Kidney capillary endothelial cell (primary cell): ENCODE results near the gene CAST.
"Not testable (repeated sequence)": the region's sequence is repeated elsewhere in the genome, so short reads cannot be mapped to it uniquely, and the experiment has no call there.

Source experiments
- DNase-seq: peaks from one replicate; pipeline ENCODE4 v3.0.0-alpha.2; 2018; ENCODE audit warnings: low spot score

The CAST gene

DNA sequence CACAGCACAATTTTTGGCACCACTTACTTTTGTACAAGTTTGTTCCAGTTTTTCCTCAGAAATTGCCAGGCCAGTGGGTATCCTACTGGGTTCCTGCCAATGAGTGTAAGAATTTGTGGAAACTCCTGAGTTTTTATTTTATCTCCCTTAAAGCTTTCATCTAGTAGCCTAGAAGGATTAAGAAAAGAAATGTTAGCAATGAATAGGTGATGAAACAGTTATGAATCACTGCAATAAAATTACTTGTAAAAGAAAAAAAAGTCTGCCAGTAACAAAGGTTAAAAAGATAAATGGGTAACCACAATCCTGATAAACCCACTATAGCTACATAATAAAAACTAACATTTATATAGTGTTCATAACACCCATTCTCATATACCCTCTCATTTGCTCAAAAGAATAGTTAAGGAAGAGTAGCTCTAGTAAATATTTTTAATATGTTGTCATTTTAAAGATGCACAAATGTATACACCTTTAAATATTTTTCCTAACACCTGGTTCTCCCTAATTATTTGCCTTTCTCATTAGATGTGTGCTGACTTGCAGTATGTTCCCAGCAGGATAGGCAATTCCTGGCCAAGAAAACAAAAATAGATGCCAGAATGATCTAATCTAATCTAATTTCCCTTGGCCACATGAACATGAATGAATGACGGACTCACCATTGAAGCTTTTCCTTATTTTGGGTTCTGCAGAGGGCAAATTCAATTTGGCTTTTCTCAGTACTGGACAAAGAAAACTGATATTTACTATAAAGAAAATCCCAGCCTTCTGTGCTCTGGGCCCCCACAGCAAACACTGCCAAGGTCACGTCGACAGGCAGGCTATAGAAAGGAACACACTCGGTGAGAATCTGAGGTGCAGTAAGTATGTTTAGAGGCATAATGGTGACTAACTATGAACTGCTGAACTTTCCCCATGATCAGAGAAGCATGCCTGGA is 119.1 kb downstream of the CAST start:
- DNase-seq = no peak

DNA sequence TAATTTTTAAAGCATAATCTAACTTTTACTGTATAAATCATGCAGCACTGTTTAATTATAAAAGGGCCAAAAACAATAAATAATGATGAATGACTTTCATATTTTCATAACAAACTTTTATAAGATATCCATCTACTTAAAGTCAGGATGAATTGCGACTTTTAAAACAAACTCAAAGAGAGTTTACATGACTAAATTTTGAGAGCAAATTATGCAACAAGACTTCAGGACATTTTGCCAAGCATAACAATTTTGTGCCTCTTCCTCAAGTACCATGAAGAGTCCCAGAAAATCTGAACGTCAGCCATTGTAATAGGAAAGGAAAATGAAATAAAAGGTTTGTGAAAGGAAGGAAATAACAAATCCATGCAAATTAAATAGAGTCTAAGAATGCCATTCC is 121.2 kb downstream of the CAST start:
- no peak for DNase-seq

GRCh38 chr5:96785326-96786109 is 123.3 kb downstream of the CAST start:
- no peak for DNase-seq

GRCh38 chr5:96788112-96788749 is 126.1 kb downstream of the CAST start:
- DNase-seq = no peak

DNA sequence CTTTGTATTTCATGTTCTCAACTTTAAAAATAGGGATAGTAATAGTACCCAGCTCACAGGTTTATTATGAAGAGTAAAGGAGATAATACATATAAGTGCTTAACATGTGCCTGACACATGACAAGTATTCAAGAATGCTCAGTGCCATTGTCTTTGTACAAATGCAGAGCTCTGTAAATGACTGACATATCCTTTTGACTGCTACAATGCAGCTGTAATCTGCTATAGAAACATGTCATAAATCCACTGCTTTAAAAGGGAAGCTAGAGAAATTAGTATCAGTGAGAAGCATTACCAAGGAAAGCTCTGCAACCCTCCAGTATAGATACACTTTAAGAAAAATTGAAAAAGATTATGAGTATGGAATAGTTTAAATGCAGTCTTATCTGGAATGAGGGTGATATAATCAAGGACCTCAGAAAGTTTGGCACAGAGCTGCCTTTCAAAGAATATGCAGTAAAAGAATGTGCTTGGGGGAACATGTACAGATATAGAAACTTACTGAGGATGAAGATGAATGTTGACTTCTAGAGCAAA is 127.7 kb downstream of the CAST start:
- no peak for DNase-seq

DNA sequence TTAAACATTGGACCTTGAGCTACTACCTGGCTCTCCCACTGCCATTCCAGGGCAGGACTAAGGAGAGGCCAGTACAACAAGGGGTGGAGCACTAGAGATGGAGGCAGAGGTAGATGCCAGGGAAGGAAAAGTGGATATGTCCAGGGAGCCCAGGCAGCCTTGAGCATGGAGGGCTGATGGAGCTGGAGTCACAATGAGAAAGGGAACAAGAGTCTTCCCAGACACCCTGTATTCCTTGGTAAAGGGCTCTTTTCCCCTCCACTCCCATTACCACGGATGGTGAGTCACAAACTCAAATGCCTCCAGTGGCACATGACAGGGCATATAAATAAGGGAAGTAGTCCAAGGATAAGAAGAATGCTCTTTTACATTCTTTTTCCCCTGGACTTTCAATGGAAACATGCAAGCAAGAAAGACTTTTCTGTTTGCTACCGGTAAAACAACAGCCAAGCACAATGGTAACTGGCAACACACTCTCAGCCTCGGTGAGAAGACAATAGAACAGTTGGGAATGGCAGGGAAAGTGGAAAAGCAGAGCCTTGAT is 128.9 kb downstream of the CAST start:
- no peak for DNase-seq

DNA sequence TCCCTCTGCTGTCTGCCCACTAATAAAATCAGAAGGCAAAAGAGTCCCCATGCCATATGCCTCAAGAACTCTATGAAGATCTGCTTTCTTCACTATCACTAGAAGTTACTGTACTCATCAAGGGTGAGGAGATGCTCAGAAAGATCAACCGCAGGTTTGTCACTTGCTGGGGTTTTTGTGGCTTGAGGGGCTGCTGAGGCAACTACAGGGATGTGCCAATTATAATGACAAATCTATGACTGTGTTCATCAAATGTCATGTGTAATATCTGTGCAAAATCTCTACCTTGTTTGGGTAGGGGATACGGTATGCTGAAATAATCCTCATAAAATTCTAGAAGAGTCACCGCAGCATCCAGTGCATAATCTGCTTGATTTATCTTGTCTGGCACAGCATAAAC is 132.6 kb downstream of the CAST start:
- DNase-seq = no peak

DNA sequence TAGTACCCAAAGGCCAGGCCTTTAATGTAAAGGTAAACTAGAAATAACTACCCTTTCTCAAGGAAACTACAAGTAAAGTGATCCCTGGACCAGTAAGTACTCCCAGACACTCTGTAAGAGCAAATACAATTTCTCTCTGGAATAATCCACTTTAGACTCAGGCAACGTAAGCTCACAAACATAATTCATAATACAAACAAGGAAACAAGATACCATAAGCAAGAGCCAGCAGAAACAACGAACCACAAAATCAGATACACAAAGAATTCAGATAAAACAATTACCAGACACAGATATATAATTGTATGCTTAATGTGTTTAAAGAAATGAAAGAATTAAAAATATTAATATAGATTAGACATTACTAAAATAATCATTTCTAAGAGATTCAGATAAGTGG is 133.4 kb downstream of the CAST start:
- DNase-seq = no peak

- no peak for DNase-seq
Observed at GRCh38 chr5:96796434-96796833, 134.3 kb downstream of the CAST start.

DNA sequence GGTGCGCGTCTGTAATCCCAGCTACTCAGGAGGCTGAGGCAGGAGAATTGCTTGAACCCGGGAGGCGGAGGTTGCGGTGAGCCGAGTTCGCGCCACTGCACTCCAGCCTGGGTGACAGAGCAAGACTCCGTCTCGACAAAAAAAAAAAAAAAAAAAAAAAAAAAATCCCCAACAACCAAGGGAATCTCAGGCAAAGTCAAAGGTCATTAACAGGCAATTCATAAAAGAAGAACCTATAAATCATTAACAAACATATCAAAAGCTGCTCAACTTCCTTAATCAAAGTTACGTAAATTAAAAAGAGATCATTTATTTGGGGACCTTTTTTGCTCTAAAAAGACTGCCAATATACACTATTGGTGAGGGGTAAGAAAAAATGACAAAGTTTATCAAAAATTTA is 139.5 kb downstream of the CAST start:
- not testable (repeated sequence) for DNase-seq

DNA sequence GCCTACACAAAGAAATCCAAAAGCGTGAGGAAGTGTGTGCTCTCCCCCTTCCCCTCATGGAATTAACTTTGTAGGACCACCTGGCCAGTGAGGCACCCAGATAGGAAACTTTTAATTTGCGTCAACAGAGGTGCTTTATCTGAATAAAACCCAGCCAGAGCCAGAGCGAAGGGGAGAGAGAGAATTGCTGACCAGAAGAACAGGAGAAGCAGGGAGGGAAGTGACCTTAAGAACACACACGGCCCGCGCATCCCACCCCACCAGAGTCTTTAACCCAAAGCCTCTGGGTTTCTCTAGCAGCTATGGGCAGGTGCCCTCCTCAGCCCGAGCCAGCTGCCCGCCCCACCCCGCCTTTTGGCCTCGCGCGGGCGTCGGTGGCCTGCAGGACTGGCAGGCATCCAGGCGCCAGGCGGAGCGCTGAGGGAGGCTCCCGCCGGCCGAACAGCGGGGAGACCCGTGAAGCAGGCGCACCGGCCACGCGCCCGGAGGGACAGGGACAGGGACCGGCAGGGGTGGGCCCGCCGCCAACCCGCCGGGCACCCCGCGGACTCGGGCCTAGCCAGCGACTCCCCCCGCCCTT is 145.0 kb downstream of the CAST start:
- DNase-seq = peak; percentile 63

DNA sequence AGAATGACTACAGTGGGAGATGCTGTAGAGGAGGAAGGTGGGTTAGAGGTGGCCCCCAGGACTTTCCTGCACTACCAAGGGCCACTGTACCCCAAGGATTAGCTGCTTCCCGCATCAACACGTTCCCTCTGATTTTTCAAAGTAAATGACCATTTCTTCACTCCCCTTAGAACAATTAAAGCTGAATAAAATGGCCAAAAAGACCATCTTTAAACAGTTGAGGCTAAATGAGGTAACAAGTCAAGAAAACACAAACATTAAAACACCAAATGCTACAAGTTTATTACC is 146.3 kb downstream of the CAST start:
- DNase-seq = no peak

DNA sequence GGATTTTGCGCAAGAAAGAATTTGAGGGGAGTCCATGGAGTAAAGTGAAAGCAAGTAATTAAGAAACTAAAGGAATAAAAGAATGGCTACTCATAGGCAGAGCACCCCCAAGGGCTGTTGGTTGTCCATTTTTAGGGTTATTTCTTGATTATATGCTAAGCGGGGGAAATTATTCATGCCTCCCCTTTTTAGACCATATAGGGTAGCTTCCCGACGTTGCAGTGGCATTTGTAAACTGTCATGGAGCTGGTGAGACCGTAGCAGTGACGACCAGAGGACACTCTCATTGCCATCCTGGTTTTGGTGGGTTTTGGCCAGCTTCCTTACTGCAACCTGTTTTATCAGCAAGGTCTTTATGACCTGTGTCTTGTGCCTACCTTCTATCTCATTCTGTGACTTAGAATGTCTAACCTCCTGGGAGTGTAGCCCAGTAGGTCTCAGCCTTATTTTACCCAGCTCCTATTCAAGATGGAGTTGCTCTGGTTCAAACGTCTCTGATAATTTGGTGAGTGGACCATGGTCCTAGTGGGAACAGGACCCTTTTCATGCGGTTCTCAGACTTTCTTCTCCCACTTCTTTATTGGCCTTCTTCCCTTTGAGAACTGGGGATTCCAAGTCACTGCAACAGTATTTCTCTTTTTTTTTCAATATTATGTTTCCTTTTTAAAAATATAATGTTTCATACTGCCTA is 146.8 kb downstream of the CAST start:
- DNase-seq = no peak

DNA sequence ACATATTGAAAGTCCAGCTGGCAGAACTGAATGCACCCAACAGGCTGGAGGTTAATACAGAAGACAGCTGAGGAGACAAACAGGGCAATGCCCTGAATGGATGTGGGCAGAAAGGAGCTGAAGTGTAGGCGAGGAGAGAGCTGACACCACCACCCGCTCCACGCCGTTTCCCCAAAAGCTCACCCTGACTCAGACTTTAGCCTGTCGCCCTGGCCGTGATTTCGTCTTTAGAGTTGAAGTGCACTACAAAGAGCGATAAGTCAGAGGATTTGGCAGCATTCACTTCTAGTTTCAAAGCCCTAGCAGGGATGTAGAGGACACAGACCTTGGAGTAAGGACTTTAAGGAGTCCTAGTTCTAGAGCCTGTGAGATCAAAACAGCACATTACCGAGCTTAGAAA is 147.7 kb downstream of the CAST start:
- DNase-seq = no peak

DNA sequence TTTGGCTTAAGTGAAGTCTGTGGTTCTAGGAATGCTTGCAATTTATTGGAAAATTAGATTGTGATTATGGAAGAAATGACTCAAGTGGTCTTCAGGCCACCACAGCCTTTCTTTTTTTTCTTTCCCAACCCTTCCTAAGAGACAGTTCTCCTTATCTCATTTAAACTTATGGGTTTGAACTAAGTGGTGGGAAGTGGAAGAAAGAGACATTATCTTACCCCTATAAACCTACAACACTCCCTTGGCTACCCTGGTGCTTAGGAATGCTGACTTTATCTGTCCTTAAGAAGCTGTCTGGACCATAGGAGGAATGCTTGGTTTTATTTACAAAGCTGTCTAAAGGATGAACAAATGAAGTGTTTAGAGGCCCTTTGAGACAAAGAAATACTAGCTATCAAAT is 150.7 kb downstream of the CAST start:
- no peak for DNase-seq

DNA sequence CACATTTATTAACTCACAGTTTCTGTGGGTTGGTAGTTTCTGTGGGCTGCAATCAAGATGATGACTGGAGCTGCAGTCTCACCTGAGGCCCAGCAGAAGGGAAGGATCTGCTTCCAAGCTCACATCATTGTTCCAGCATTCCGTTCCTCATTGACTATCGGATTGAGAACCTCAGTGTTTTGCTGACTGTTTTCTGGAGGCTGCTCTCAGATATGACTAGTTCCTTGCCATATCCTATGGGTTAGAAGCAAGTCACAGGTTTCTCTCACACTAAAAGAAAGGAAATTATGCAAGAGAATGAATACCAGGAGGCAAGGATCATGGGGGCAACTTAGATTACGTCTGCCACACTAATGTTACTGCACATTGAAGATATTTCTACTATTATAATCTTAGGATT is 151.9 kb downstream of the CAST start:
- DNase-seq = no peak

DNA sequence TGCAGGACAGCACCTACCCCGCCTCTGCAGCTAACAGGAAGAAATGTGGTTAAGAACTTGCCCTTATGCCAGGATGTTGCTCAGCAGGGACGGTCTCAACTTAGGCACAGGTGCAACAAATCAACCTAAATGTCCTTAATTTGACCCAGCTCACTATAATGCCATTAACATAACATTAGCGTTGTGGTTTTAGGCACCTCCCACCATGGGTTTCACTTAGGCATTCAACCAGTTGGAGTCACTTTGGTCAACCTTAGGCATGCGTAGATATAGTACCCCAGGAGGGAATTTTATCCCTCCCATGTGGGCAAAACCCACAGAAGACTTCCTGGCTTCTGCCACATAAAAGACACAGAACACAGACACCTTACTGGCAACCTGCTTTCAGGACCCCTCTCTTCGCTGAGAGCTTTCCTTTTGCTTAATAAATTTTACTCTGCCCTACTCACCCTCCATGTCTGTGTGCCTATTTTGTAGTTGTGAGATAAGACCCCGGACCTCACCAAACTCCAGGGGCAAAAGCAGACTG is 154.3 kb downstream of the CAST start:
- no peak for DNase-seq

- no peak for DNase-seq
Observed at GRCh38 chr5:96816991-96817390, 154.8 kb downstream of the CAST start.

DNA sequence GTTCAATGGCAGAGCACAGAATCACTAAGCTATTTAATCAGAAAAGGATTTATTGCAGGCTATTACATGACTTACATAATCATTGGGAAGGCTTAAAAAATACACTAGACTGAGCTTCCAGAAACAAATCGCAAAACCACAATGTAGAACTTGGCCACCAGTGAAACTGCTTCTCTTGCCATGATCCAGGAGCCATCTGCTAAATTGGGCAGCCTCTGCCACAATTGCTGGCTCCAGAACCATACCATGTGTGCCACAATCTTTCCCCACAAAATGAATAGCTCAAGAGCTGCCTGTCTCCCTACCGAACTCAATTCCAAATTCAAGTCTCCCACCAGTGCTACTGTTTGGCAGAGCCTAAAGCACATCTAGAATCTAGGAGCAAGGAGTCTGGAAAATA is 155.3 kb downstream of the CAST start:
- no peak for DNase-seq

- no peak for DNase-seq
Observed at GRCh38 chr5:96818125-96818788, 156.1 kb downstream of the CAST start.

- no peak for DNase-seq
Observed at GRCh38 chr5:96819806-96820205, 157.6 kb downstream of the CAST start.
